K562 (cell line): Measurements from ENCODE around the gene CHCHD1.
"Not testable (repeated sequence)": the region's sequence is repeated elsewhere in the genome, so short reads cannot be mapped to it uniquely, and the experiment has no call there.

ENCODE experiments used
- BRCA1 ChIP-seq, 2 experiments: fragments of 450-650 bp in 1 of 2; sonication (generic) in 1 of 2; formaldehyde crosslinking in 1 of 2; IDR thresholded peaks; 2 replicates each; pipeline versions ENCODE4 v1.5.0 to v1.6.1; 2017 to 2020; ENCODE audit warnings: mild to moderate bottlenecking in 1 of 2, missing genetic modification reagents in 1 of 2
- JUNB ChIP-seq: fragments of 450-650 bp; formaldehyde crosslinking; conservative IDR thresholded peaks from 2 replicates; pipeline ENCODE4 v1.4.0; 2020; ENCODE audit warnings: mild to moderate bottlenecking
- KLF13 ChIP-seq: fragments of 450-650 bp; IDR thresholded peaks from 2 replicates; pipeline ENCODE4 v1.6.1; 2016; ENCODE audit warnings: missing genetic modification characterization, low read depth, mild to moderate bottlenecking, missing compliant biosample characterization, moderate library complexity, borderline replicate concordance
- POLR2A ChIP-seq: fragments of 450-650 bp; conservative IDR thresholded peaks from 2 replicates; pipeline ENCODE4 v1.6.1; 2016
- TF ChIP-seq, protein P1 (sequence below), 3 experiments: fragments of 200-800 bp in 1 of 3; sonication (Bioruptor generic) in 1 of 3; sonication (generic) in 1 of 3; formaldehyde crosslinking in 1 of 3; IDR thresholded peaks; 2 replicates each; pipeline versions ENCODE4 v1.6.1 to v1.8.0; 2016 to 2022; ENCODE audit warnings: mild to moderate bottlenecking in 2 of 3, missing compliant biosample characterization in 2 of 3, missing genetic modification characterization in 2 of 3, missing genetic modification reagents in 1 of 3

GRCh38 chr10:73795491-73795890 lies 13.6 kb downstream of the CHCHD1 start:
- TF ChIP-seq JUNB (CRISPR knock-in tag); BRCA1 (IDR thresholded peaks at IDR 0.05); BRCA1 (CRISPR knock-in tag; IDR thresholded peaks at IDR 0.05); KLF13 (tag); POLR2A: not testable (repeated sequence)
- TF ChIP-seq, protein P1, sequence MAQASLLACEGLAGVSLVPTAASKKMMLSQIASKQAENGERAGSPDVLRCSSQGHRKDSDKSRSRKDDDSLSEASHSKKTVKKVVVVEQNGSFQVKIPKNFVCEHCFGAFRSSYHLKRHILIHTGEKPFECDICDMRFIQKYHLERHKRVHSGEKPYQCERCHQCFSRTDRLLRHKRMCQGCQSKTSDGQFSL (CRISPR knock-in tag; IDR thresholded peaks at IDR 0.05): not testable (repeated sequence)
- TF ChIP-seq, protein P1 (tag; IDR thresholded peaks at IDR 0.05): not testable (repeated sequence)
